ENCODE measurements around the gene AFF1. TPM values are rescaled to one million over a fixed set of nuclear protein-coding genes. Genes with fewer than 3 reads are reported as not detected.
"Not testable (repeated sequence)": the region's sequence is repeated elsewhere in the genome, so short reads cannot be mapped to it uniquely, and the experiment has no call there.

Gene AFF1
- polyA plus RNA-seq, 6 donors from 2014 or later, result 33.1 to 72.0 (median 55.4) TPM

GRCh38 chr4:87078987-87079486, 144.2 kb downstream of the AFF1 start:
- no peaks in the 10 kb centered on the region for H3K9me3 Mint-ChIP-seq
- no peaks in the 10 kb centered on the region for H3K27me3 Mint-ChIP-seq
- H3K4me3 Mint-ChIP-seq, result no peak overlapping the region
- ATAC-seq (ENCODE audit: low read depth in 2 of 2) (no peak), DNase-seq (no peak)
- H3K36me3 Mint-ChIP-seq, result no peaks in the 10 kb centered on the region
- peaks cover 38 to 54% (median 48%) of the 10 kb centered on the region in 3 donors for H3K4me1 Mint-ChIP-seq
- no peak overlapping the region for H3K27ac Mint-ChIP-seq

GRCh38 chr4:87079967-87080366, 145.2 kb downstream of the AFF1 start:
- no peaks in the 10 kb centered on the region for H3K27me3 Mint-ChIP-seq
- H3K27ac Mint-ChIP-seq, result peak overlapping the region in 2 of 6 donors; percentile 27 to 73
- no peaks in the 10 kb centered on the region for H3K9me3 Mint-ChIP-seq
- H3K4me1 Mint-ChIP-seq, result peaks cover 40 to 57% (median 44%) of the 10 kb centered on the region in 3 donors
- no peak overlapping the region for H3K4me3 Mint-ChIP-seq
- H3K36me3 Mint-ChIP-seq, result peaks cover 4 to 8% of the 10 kb centered on the region in 2 donors
- DNase-seq, result no peak
- no peak for ATAC-seq (ENCODE audit: low read depth in 2 of 2)

- Mint-ChIP-seq H3K27me3 (no peaks in the 10 kb centered on the region), H3K36me3 (peaks cover 4 to 8% of the 10 kb centered on the region in 2 donors), H3K4me3 (peak overlapping the region in 2 of 8 donors; percentile 7 to 62), H3K27ac (peak overlapping the region in 2 of 6 donors; percentile 27 to 75), H3K4me1 (peaks cover 40 to 54% (median 40%) of the 10 kb centered on the region in 3 donors), H3K9me3 (no peaks in the 10 kb centered on the region)
- ATAC-seq (ENCODE audit: low read depth in 2 of 2) (no peak), DNase-seq (no peak)
Measured at GRCh38 chr4:87080462-87080861, 145.7 kb downstream of the AFF1 start.

DNA sequence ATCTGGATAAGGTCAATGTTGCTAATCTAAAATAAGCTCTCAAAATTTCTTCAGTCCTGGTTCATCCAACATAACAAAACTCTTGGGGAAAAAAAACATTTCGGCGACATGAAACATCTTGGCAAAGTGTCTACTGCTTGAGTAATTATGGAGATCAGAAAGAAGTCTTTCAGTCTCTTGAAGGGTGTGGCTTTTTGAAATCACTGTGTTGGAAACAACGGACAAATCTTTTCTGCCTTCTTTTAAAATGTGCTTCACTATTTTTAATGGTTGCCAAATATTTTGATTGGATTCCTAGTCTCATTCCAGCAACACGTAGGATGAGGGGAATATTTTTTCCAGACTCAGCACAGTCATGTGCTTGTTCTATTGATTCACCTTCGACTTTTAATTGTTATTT, 147.0 kb downstream of the AFF1 start:
- H3K36me3 Mint-ChIP-seq, result peaks cover 4 to 8% of the 10 kb centered on the region in 2 donors
- no peak overlapping the region for H3K27ac Mint-ChIP-seq
- no peak for DNase-seq
- H3K4me3 Mint-ChIP-seq, result no peak overlapping the region
- H3K4me1 Mint-ChIP-seq, result peaks cover 38 to 53% (median 42%) of the 10 kb centered on the region in 3 donors
- ATAC-seq (ENCODE audit: low read depth in 2 of 2), result no peak
- no peaks in the 10 kb centered on the region for H3K9me3 Mint-ChIP-seq
- no peaks in the 10 kb centered on the region for H3K27me3 Mint-ChIP-seq

GRCh38 chr4:87085732-87086131, 150.9 kb downstream of the AFF1 start:
- not testable (repeated sequence) for H3K27ac Mint-ChIP-seq; DNase-seq; ATAC-seq (ENCODE audit: low read depth in 2 of 2); H3K4me3 Mint-ChIP-seq; H3K27me3 Mint-ChIP-seq; H3K9me3 Mint-ChIP-seq; H3K36me3 Mint-ChIP-seq
- H3K4me1 Mint-ChIP-seq, result peaks cover 20 to 38% (median 29%) of the 10 kb centered on the region in 3 donors

- ATAC-seq (ENCODE audit: low read depth in 2 of 2) (no peak), DNase-seq (no peak)
- H3K27ac Mint-ChIP-seq, result peak overlapping the region in 1 of 6 donors; percentile 37
- no peak overlapping the region for H3K4me3 Mint-ChIP-seq
- no peaks in the 10 kb centered on the region for H3K9me3 Mint-ChIP-seq
- peaks cover 4 to 8% of the 10 kb centered on the region in 2 donors for H3K36me3 Mint-ChIP-seq
- peaks cover 17 to 34% (median 27%) of the 10 kb centered on the region in 3 donors for H3K4me1 Mint-ChIP-seq
- H3K27me3 Mint-ChIP-seq, result no peaks in the 10 kb centered on the region
Measured at GRCh38 chr4:87086143-87086805, 151.5 kb downstream of the AFF1 start.

DNA sequence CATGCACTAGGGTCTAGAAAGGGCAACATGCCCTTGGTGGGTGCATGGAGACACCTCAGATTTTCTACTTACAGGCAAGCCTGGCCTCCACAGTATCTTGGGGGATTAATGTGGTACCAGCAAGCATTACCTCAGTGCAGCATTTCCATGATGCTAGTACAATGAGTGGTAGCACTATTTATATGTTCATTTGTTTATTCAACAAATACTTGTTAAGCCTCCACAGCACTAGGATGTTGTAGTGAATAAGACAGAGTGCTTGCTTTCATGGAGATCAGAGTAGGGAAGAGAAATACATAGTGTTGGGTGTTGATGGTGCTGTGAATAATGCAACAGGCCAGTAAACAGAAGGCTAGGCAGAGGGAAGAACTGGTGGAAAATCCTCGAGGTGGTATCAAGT, 152.2 kb downstream of the AFF1 start:
- Mint-ChIP-seq H3K36me3 (peaks cover 4 to 8% of the 10 kb centered on the region in 2 donors), H3K9me3 (no peaks in the 10 kb centered on the region), H3K27me3 (no peaks in the 10 kb centered on the region), H3K4me1 (peaks cover 9 to 27% (median 19%) of the 10 kb centered on the region in 3 donors), H3K27ac (peak overlapping the region in 3 of 6 donors; percentile 17 to 73 (median 58)), H3K4me3 (peak overlapping the region in 1 of 8 donors; percentile 53)
- ATAC-seq (ENCODE audit: low read depth in 2 of 2), result no peak
- no peak for DNase-seq

DNA sequence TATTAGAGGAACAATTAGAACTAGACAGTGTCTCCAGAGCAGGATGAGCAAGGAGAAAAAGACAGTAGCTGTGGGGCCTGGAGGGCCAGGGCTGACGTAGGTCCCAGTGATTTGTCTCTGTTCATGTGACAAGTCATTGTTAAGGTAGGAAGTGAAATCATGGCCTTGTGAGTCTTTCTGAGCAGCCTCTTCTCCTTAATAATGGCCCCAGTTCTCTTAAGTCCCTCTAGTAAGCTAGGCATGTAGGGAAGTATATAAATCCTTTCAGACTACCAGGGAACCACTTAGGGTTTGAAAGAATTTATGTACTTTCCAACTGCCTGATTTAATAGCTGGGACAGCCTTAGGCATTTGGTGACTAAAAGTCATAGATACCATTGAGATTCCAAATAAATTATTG, 152.6 kb downstream of the AFF1 start:
- DNase-seq (no peak), ATAC-seq (ENCODE audit: low read depth in 2 of 2) (peak in 1 of 2 donors; percentile 25)
- no peaks in the 10 kb centered on the region for H3K27me3 Mint-ChIP-seq
- no peaks in the 10 kb centered on the region for H3K9me3 Mint-ChIP-seq
- H3K4me3 Mint-ChIP-seq, result no peak overlapping the region
- H3K4me1 Mint-ChIP-seq, result peaks cover 10 to 26% (median 19%) of the 10 kb centered on the region in 3 donors
- peaks cover 4 to 8% of the 10 kb centered on the region in 2 donors for H3K36me3 Mint-ChIP-seq
- peak overlapping the region in 3 of 6 donors; percentile 17 to 73 (median 58) for H3K27ac Mint-ChIP-seq

DNA sequence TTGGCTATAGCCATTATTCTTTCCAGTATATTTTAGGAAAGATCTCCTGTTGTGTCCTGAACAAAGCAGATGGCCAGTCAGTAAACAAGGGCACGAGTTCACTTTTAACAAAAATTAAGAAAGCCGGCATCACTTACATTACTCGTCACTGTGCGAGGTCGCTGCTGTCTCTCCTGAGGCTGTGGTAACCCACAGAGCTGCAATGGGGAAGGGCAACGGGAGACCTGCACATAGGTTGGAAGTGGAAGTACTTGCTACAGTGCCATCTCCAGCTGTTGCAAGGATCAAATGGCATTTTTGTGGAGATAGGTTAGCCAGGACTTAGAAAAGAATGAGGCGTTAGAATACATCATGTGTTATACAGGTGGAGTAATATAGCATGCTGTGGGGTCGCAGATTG, 153.4 kb downstream of the AFF1 start:
- DNase-seq (no peak), ATAC-seq (ENCODE audit: low read depth in 2 of 2) (no peak)
- Mint-ChIP-seq H3K9me3 (no peaks in the 10 kb centered on the region), H3K4me3 (no peak overlapping the region), H3K4me1 (peaks cover 18 to 26% (median 19%) of the 10 kb centered on the region in 3 donors), H3K27ac (no peak overlapping the region), H3K27me3 (no peaks in the 10 kb centered on the region), H3K36me3 (peaks cover 4 to 8% of the 10 kb centered on the region in 2 donors)

DNA sequence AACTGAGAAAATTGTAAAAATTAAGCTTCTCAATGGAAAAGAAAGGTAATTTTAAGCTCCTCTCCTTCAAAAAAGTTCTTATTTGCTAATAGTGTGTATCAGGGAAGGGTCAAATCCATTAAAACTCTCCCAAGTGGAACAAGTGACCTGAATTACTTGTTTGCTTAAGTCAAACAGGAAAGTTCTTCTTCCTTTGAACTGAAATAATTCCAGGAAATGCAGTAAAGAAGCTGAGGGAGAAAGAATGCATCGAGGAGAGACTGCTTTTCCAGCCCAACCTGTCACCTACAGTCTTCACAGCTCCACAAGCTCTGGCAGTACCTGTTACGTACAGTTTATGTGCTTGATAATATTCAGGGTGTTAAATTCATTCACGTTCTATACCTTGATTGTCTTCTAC, 154.6 kb downstream of the AFF1 start:
- DNase-seq, result no peak
- no peaks in the 10 kb centered on the region for H3K9me3 Mint-ChIP-seq
- H3K4me1 Mint-ChIP-seq, result peaks cover 22 to 35% (median 27%) of the 10 kb centered on the region in 3 donors
- no peak for ATAC-seq (ENCODE audit: low read depth in 2 of 2)
- peaks cover 4 to 5% of the 10 kb centered on the region in 2 donors for H3K36me3 Mint-ChIP-seq
- no peaks in the 10 kb centered on the region for H3K27me3 Mint-ChIP-seq
- H3K4me3 Mint-ChIP-seq, result no peak overlapping the region
- no peak overlapping the region for H3K27ac Mint-ChIP-seq

- DNase-seq (no peak), ATAC-seq (ENCODE audit: low read depth in 2 of 2) (no peak)
- peaks cover 22 to 30% (median 22%) of the 10 kb centered on the region in 3 donors for H3K4me1 Mint-ChIP-seq
- no peaks in the 10 kb centered on the region for H3K36me3 Mint-ChIP-seq
- no peaks in the 10 kb centered on the region for H3K9me3 Mint-ChIP-seq
- H3K27me3 Mint-ChIP-seq, result no peaks in the 10 kb centered on the region
- no peak overlapping the region for H3K27ac Mint-ChIP-seq
- no peak overlapping the region for H3K4me3 Mint-ChIP-seq
Measured at GRCh38 chr4:87090305-87090704, 155.5 kb downstream of the AFF1 start.

- ATAC-seq (ENCODE audit: low read depth in 2 of 2), result peak; percentile 71 to 72
- H3K4me1 Mint-ChIP-seq, result peaks cover 13 to 19% (median 16%) of the 10 kb centered on the region in 3 donors
- DNase-seq, result peak; percentile 17
- peak overlapping the region in 3 of 6 donors; percentile 25 to 91 (median 54) for H3K27ac Mint-ChIP-seq
- H3K27me3 Mint-ChIP-seq, result no peaks in the 10 kb centered on the region
- peak overlapping the region in 1 of 8 donors; percentile 14 for H3K4me3 Mint-ChIP-seq
- H3K36me3 Mint-ChIP-seq, result peaks cover 0 to 7% of the 10 kb centered on the region in 2 donors
- H3K9me3 Mint-ChIP-seq, result no peaks in the 10 kb centered on the region
Measured at GRCh38 chr4:87092389-87093141, 157.8 kb downstream of the AFF1 start.

- peaks cover 0 to 9% of the 10 kb centered on the region in 2 donors for H3K36me3 Mint-ChIP-seq
- ATAC-seq (ENCODE audit: low read depth in 2 of 2), result peak; percentile 72 to 82
- peak overlapping the region in 1 of 8 donors; percentile 48 for H3K4me3 Mint-ChIP-seq
- H3K9me3 Mint-ChIP-seq, result no peaks in the 10 kb centered on the region
- H3K27me3 Mint-ChIP-seq, result no peaks in the 10 kb centered on the region
- peak overlapping the region in 5 of 6 donors; percentile 8 to 91 (median 84) for H3K27ac Mint-ChIP-seq
- peak; percentile 58 for DNase-seq
- peaks cover 13 to 19% (median 16%) of the 10 kb centered on the region in 3 donors for H3K4me1 Mint-ChIP-seq
Measured at GRCh38 chr4:87093443-87094123, 158.8 kb downstream of the AFF1 start.
